ENCODE data around the gene BAIAP3. TPM values are rescaled to one million over a fixed set of nuclear protein-coding genes. Genes with fewer than 3 reads are reported as not detected.

BAIAP3 gene
- total RNA-seq = 0.66 and 0.88 TPM in 2 replicates
- 0.27 and 0.36 TPM in 2 replicates for polyA plus RNA-seq
- 0.09 and 0.10 TPM in 2 replicates for polyA plus RNA-seq (2011; cell fraction: cytosol; rRNA removed)
- 1.1 and 1.8 TPM in 2 replicates for polyA plus RNA-seq (2011; cell fraction: nucleus; rRNA removed)
- 0.12 and 0.33 TPM in 2 replicates for polyA plus RNA-seq (2012)
- 0.32 and 0.38 TPM in 2 replicates for polyA minus RNA-seq
- polyA minus RNA-seq (2011; cell fraction: cytosol; rRNA and poly(A)+ RNA removed) = not detected
- 0.19 and 0.24 TPM in 2 replicates for polyA minus RNA-seq (2011; cell fraction: nucleus; rRNA and poly(A)+ RNA removed)
- percentile 6 among the genes with signal in this experiment for Bru-seq, nascent RNA
- BruChase-seq, experiment 1, labeled RNA remaining after a 6-hour chase = percentile 6 among the genes with signal in this experiment
- percentile 6 among the genes with signal in this experiment for BruChase-seq, experiment 2, labeled RNA remaining after a 2-hour chase
- long read RNA-seq, partial matches to known transcripts = 1 of 1 reads
- long read RNA-seq, other reads (novel, unspliced or antisense) = 0 of 1 reads

DNA sequence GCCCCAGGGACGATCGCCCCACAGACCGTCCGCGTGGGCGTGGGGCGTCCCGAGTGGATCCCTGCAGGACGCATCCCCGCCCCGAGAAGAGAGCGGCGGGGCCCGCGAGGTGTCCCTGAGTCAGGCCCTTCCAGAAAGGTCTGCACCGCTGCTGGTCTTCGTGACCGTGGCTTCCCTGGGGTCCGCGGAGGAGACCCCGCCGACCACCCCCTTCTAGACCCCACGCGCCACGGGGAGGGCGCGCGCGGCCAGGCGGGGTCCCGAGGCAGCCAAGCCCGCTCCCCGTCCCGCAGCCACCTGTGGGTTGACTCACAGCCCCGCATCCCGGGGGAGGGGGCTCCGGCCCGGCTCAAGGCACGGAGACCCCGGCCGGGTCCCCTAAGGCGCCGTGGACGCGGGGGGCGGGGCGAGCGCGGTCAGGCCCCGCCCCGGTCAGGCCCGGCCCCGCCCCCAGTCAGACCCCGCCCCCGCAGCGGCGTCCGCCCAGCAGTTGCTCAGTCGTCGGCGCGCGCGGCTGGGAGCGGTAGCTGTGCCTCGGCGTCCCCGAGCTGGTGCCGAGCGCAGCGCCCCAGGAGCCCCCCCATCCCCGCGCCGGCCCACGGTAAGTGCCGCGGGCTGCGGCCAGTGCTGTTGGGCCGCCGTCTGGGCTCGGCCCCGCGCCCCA lies at the start of gene BAIAP3:
BAIAP3 (plus strand) TSS at position 497 of the 664 bp plus-strand sequence. CDS start 4,905 bp downstream, outside the sequence.
- H3K4me2 ChIP-seq (ENCODE audit: insufficient read depth, low read length) = no peak within 1 kb of the TSS
- H3K79me2 ChIP-seq (ENCODE audit: control insufficient read depth, insufficient read depth, low read length) = no peaks in the 10 kb centered on the region
- no peak within 1 kb of the TSS for H2AFZ ChIP-seq (ENCODE audit: low read depth, low read length)
- intact Hi-C loops (cut with micrococcal nuclease) (no loop called here), dilution Hi-C loops (cut with MboI; ENCODE audit: extremely low pct_ligation_motif_present, low sequenced_read_pairs) (no loop called here)
- H3K4me3 ChIP-seq (replicated peaks in 1 of 3; ENCODE audit: insufficient read depth in 1 of 3, low read depth in 1 of 3, low read length in 3 of 3) = no peak within 1 kb of the TSS
- no peaks in the 10 kb centered on the region for H3K9me1 ChIP-seq (replicated peaks; ENCODE audit: control insufficient read depth, extremely low read depth, insufficient read depth, low read length)
- H3K4me1 ChIP-seq (ENCODE audit: control insufficient read depth, extremely low read depth, insufficient read depth, low read length) = peaks cover 12% of the 10 kb centered on the region
- H3K9ac ChIP-seq (replicated peaks; ENCODE audit: extremely low read depth, insufficient read depth, low read length) = no peak within 1 kb of the TSS
- ChIA-PET POLR2A (no interaction called here), CTCF (interaction anchor here (1.4 kb wide), 1 partner anchor 32 kb away, joined by 5 read pairs; no protein-coding TSS in a partner anchor)
- no peak for FAIRE-seq
- peaks cover 35 to 48% of the 10 kb centered on the region in 2 experiments for H3K27me3 ChIP-seq (ENCODE audit: control insufficient read depth in 2 of 2, insufficient read depth in 2 of 2, low read length in 2 of 2)
- no peaks in the 10 kb centered on the region for H3K36me3 ChIP-seq (ENCODE audit: control insufficient read depth in 2 of 2, extremely low read depth in 1 of 2, insufficient read depth in 2 of 2, low read length in 2 of 2)
- DNase-seq (ENCODE audit: low read depth, low spot score) = no peak
- H4K20me1 ChIP-seq (replicated peaks; ENCODE audit: control insufficient read depth, extremely low read depth, insufficient read depth, low read length) = no peaks in the 10 kb centered on the region
- TF ChIP-seq FOS (IDR thresholded peaks at IDR 0.05; ENCODE audit: borderline replicate concordance, insufficient read depth, low read length) (no peak), POLR2A (IDR thresholded peaks at IDR 0.05; ENCODE audit: low read depth, low read length) (no peak), EZH2 (IDR thresholded peaks at IDR 0.05; ENCODE audit: borderline replicate concordance, low read depth, low read length, severe bottlenecking) (peak; percentile 85), GATA2 (IDR thresholded peaks at IDR 0.05; ENCODE audit: insufficient read depth, insufficient read length, low read depth, low read length) (no peak)
- BruUV-seq (replicated peaks) = no TSS peak
- no peaks in the 10 kb centered on the region for H3K9me3 ChIP-seq (replicated peaks; ENCODE audit: control insufficient read depth, insufficient read depth, low read length)
- no peak within 1 kb of the TSS for H3K27ac ChIP-seq (ENCODE audit: insufficient read depth, low read depth, low read length)

DNA sequence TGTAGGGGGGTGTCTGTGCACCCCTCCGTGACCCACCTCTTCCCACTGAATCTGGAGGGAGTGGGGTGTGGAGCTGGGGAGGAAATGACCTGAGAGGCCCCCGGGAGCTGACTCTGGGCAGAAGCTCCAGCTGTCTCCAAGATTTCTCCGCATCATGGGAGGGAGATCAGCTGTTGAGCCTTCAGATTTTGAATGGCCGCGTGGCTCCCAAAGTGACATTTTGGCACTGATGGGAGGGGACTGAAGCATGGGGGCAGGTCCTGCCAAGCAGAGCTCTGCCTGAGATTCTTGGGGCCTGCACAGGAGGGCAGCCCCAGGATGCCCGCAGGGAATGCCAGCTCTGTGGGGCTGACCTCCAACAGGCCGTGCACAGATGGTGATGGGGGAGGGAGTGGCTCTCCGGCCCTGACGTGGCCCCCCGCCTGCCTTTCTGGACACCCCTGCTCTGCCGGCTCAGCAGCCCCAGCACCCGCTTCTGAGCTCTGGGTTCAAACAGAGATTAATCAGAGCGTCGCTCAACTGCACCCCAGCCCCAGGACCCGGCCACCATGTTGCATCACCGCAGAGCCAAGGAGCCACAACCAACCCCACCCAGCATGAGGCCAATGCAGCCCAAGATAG lies 49.3 kb upstream of the BAIAP3 start:
- peaks cover 2 to 4% of the 10 kb centered on the region in 2 experiments for H3K27me3 ChIP-seq (ENCODE audit: control insufficient read depth in 2 of 2, insufficient read depth in 2 of 2, low read length in 2 of 2)

More for the DNA sequence above, 49.3 kb upstream of the BAIAP3 start:
- Histone ChIP-seq H3K4me2 (ENCODE audit: insufficient read depth, low read length) (no peak overlapping the region), H3K9me3 (replicated peaks; ENCODE audit: control insufficient read depth, insufficient read depth, low read length) (no peaks in the 10 kb centered on the region), H4K20me1 (replicated peaks; ENCODE audit: control insufficient read depth, extremely low read depth, insufficient read depth, low read length) (no peaks in the 10 kb centered on the region), H3K27ac (ENCODE audit: insufficient read depth, low read depth, low read length) (no peak overlapping the region), H3K9me1 (replicated peaks; ENCODE audit: control insufficient read depth, extremely low read depth, insufficient read depth, low read length) (no peaks in the 10 kb centered on the region), H3K79me2 (ENCODE audit: control insufficient read depth, insufficient read depth, low read length) (no peaks in the 10 kb centered on the region), H3K9ac (replicated peaks; ENCODE audit: extremely low read depth, insufficient read depth, low read length) (no peak overlapping the region), H3K4me1 (ENCODE audit: control insufficient read depth, extremely low read depth, insufficient read depth, low read length) (no peaks in the 10 kb centered on the region), H3K36me3 (ENCODE audit: control insufficient read depth in 2 of 2, extremely low read depth in 1 of 2, insufficient read depth in 2 of 2, low read length in 2 of 2) (no peaks in the 10 kb centered on the region), H2AFZ (ENCODE audit: low read depth, low read length) (no peak overlapping the region), H3K4me3 (replicated peaks in 1 of 3; ENCODE audit: insufficient read depth in 1 of 3, low read depth in 1 of 3, low read length in 3 of 3) (no peak overlapping the region)
- FAIRE-seq (no peak), DNase-seq (ENCODE audit: low read depth, low spot score) (no peak)
- BruUV-seq (replicated peaks) = no TSS peak
- no peak for TF ChIP-seq MYC (IDR thresholded peaks at IDR 0.05; ENCODE audit: low read depth, low read length)
- intact Hi-C loops (cut with micrococcal nuclease) (no loop called here), dilution Hi-C loops (cut with MboI; ENCODE audit: extremely low pct_ligation_motif_present, low sequenced_read_pairs) (no loop called here)
- CTCF ChIA-PET = interaction anchor here (0.8 kb wide), 1 partner anchor 52 kb away, joined by 3 read pairs; no protein-coding TSS in a partner anchor
- POLR2A ChIA-PET = no interaction called here
